PC-3 (cell line): ENCODE results near the gene GPBAR1. TPM values are rescaled to one million over a fixed set of nuclear protein-coding genes. Genes with fewer than 3 reads are reported as not detected.

Source experiments
- ATAC-seq: fragments of 200-7000 bp; cut with Tn5 transposase; 2 replicates; pipeline ENCODE4 v1.9.1; 2020; ENCODE audit warnings: mild to moderate bottlenecking, moderate library complexity
- BruUV-seq: library from RNA; stranded (reverse); fragments of 400-500 nt; replicated peaks from 2 replicates; lab custom pipeline; 2021; lab: Mats Ljungman, UMichigan
- CTCF ChIA-PET: fragments of 300-600 bp; sonication (Branson Sonifier 250); formaldehyde crosslinking; loops from one replicate; lab custom pipeline; 2022; ENCODE audit warnings: antibody characterized with exemption; lab: Charles Lee
- POLR2A ChIA-PET: fragments of 300-600 bp; sonication (Branson Sonifier 250); formaldehyde crosslinking; loops from one replicate; lab custom pipeline; 2022; ENCODE audit warnings: antibody characterized with exemption; ENCODE audit not compliant: unreplicated experiment; lab: Charles Lee
- DNase-seq: peaks from one replicate; pipeline ENCODE4 v3.0.0-alpha.2; 2015
- H2AFZ ChIP-seq: fragments of 300-600 bp; sonication (generic); 2 replicates; pipeline ENCODE4 v1.6.0; 2016; ENCODE audit warnings: antibody characterized with exemption, low read length
- H3F3A ChIP-seq: fragments of 300-600 bp; sonication (generic); one replicate; pipeline ENCODE4 v1.6.0; 2017; ENCODE audit warnings: antibody characterized with exemption, low read length, control low read depth, mild to moderate bottlenecking; ENCODE audit not compliant: unreplicated experiment
- H3K27ac ChIP-seq: fragments of 300-600 bp; sonication (generic); 2 replicates; pipeline ENCODE4 v1.5.1; 2016; ENCODE audit warnings: mild to moderate bottlenecking, low read length
- H3K27me3 ChIP-seq: fragments of 300-600 bp; sonication (generic); 2 replicates; pipeline ENCODE4 v1.6.1; 2016; ENCODE audit warnings: low read length, mixed read lengths
- H3K36me3 ChIP-seq: fragments of 300-600 bp; sonication (generic); 2 replicates; pipeline ENCODE4 v1.6.1; 2016; ENCODE audit warnings: low read depth, mixed run types, low read length, mixed read lengths
- H3K4me1 ChIP-seq: fragments of 300-600 bp; sonication (generic); 2 replicates; pipeline ENCODE4 v1.5.1; 2016; ENCODE audit warnings: low read length; ENCODE audit not compliant: insufficient read depth
- H3K4me2 ChIP-seq: fragments of 300-600 bp; sonication (generic); 2 replicates; pipeline ENCODE4 v1.6.0; 2016; ENCODE audit warnings: low read length
- H3K4me3 ChIP-seq: fragments of 300-600 bp; sonication (generic); 2 replicates; pipeline ENCODE4 v1.5.1; 2016; ENCODE audit warnings: mild to moderate bottlenecking, low read length, mixed read lengths
- H3K79me2 ChIP-seq: fragments of 300-600 bp; sonication (generic); 2 replicates; pipeline ENCODE4 v1.6.1; 2017; ENCODE audit warnings: low read length, mixed read lengths
- H3K9ac ChIP-seq: fragments of 300-600 bp; sonication (generic); 2 replicates; pipeline ENCODE4 v1.6.0; 2016; ENCODE audit warnings: mild to moderate bottlenecking, low read length
- H3K9me2 ChIP-seq: fragments of 300-600 bp; sonication (generic); replicated peaks from 2 replicates; pipeline ENCODE4 v1.6.1; 2016; ENCODE audit warnings: mixed run types, low read length, mixed read lengths
- H3K9me3 ChIP-seq: fragments of 300-600 bp; sonication (generic); 2 replicates; pipeline ENCODE4 v1.6.1; 2016; ENCODE audit warnings: low read length, mixed read lengths
- H4K20me1 ChIP-seq: fragments of 300-600 bp; sonication (generic); 2 replicates; pipeline ENCODE4 v1.6.1; 2016; ENCODE audit warnings: low read length, mixed read lengths
- CTCF ChIP-seq: fragments of 300-600 bp; sonication (generic); conservative IDR thresholded peaks from 2 replicates; pipeline ENCODE4 v1.5.1; 2017; ENCODE audit warnings: antibody characterized with exemption, low read depth, mild to moderate bottlenecking, low read length
- EZH2 ChIP-seq: fragments of 300-600 bp; sonication (generic); IDR thresholded peaks from one replicate; pipeline ENCODE4 v1.6.1; 2017; ENCODE audit warnings: antibody characterized with exemption, mild to moderate bottlenecking, low read length; ENCODE audit not compliant: unreplicated experiment
- EZH2phosphoT487 ChIP-seq: fragments of 300-600 bp; sonication (generic); IDR thresholded peaks from 2 replicates; pipeline ENCODE4 v1.6.1; 2018; ENCODE audit warnings: mild to moderate bottlenecking, antibody characterized with exemption, low read length, borderline replicate concordance
- intact Hi-C: fragments of 100-400 bp; cut with micrococcal nuclease; formaldehyde crosslinking; loops from 2 replicates; pipeline ENCODE4 v1.9.0; 2023
- total RNA-seq: library from RNA; depleted of rRNA; stranded (reverse); fragments of >200 nt; gene quantifications from 2 replicates; pipeline ENCODE4 v1.2.3, GENCODE V29; 2014

The GPBAR1 gene
- total RNA-seq, 1 experiment from 2014 or later = 0.18 TPM

DNA sequence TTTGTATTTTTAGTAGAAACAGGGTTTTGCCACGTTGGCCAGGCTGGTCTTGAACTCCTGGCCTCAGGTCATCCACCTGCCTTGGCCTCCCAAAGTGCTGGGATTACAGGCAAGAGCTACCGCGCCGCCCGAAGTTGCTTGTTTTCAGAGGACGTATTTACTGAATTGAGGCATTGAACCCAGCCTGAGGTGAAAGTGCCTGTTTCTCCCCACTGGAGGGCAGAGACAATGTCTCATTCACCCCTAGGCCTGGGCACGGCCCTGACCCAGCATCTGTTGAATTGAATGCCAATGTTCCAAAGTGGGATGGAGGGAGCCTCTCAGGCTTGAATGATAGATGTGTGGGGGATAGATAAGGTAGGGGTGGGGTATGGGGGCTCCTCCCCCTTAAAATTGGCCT is 36.0 kb downstream of the GPBAR1 start:
- Histone ChIP-seq H3K9ac (no peak overlapping the region), H3K9me2 (no peaks in the 10 kb centered on the region), H3K4me2 (no peak overlapping the region), H3K36me3 (no peaks in the 10 kb centered on the region), H3F3A (no peaks in the 10 kb centered on the region), H3K4me1 (peaks cover 26% of the 10 kb centered on the region), H3K4me3 (no peak overlapping the region), H2AFZ (no peak overlapping the region), H3K9me3 (no peaks in the 10 kb centered on the region), H3K79me2 (peaks cover 4% of the 10 kb centered on the region), H3K27me3 (no peaks in the 10 kb centered on the region), H3K27ac (no peak overlapping the region), H4K20me1 (no peaks in the 10 kb centered on the region)
- intact Hi-C loops = no loop called here
- POLR2A ChIA-PET = no interaction called here
- CTCF ChIA-PET = no interaction called here
- BruUV-seq = no TSS peak
- no peak for DNase-seq
- no peak for TF ChIP-seq CTCF
- TF ChIP-seq EZH2 = no peak
- TF ChIP-seq EZH2phosphoT487 = no peak
- ATAC-seq = no peak

DNA sequence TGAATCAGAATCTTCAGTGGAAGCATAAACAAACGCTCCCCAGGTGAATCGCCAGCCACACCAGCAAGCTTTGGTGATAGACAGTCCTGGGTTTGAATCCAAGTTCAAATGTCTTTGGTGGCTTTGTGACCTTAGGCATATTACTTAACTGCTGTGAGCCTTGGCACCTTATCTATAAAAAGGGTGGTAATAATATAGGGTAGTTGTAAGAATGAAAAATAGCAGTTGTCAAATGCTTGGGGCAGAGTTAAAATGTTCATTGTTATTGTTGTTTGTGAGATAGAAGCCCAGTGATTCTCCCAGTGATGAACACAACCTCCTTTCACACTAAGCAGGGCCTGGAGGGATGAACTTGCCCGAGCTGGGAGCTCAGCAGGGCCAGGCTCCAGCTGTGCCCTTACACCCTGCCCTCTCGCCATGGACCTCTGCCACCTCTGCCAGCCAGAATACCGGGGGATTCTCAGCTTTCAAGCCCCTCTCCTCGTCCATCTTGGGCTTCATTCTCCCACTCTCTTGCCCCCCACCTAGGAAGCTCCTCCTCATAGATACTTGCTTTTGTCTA is 37.6 kb downstream of the GPBAR1 start:
- ATAC-seq = no peak
- no peak overlapping the region for H3K9ac ChIP-seq
- ChIA-PET CTCF (interaction anchor here (0.6 to 1.2 kb wide), 2 partner anchors 25 to 64 kb away, joined by 3 to 4 read pairs; no protein-coding TSS in a partner anchor), POLR2A (interaction anchor here (0.6 kb wide), 1 partner anchor 110 kb away, joined by 3 read pairs; no protein-coding TSS in a partner anchor)
- no peaks in the 10 kb centered on the region for H3K9me2 ChIP-seq
- H3K4me3 ChIP-seq = no peak overlapping the region
- H2AFZ ChIP-seq = 0 out of 2 replicates have a peak overlapping the region, but pooled peaks have one; percentile 25
- peaks cover 20% of the 10 kb centered on the region for H3K4me1 ChIP-seq
- H3K36me3 ChIP-seq = no peaks in the 10 kb centered on the region
- H3K4me2 ChIP-seq = no peak overlapping the region
- BruUV-seq = no TSS peak
- no peaks in the 10 kb centered on the region for H3F3A ChIP-seq
- H3K79me2 ChIP-seq = no peaks in the 10 kb centered on the region
- TF ChIP-seq CTCF (no peak), EZH2 (no peak), EZH2phosphoT487 (no peak)
- intact Hi-C loops = no loop called here
- H3K27ac ChIP-seq = no peak overlapping the region
- no peak for DNase-seq
- H4K20me1 ChIP-seq = no peaks in the 10 kb centered on the region
- no peaks in the 10 kb centered on the region for H3K9me3 ChIP-seq
- H3K27me3 ChIP-seq = no peaks in the 10 kb centered on the region

- Histone ChIP-seq H3K9ac (no peak overlapping the region), H3K27me3 (no peaks in the 10 kb centered on the region), H2AFZ (no peak overlapping the region), H3K4me3 (no peak overlapping the region), H3K9me3 (no peaks in the 10 kb centered on the region), H3K36me3 (no peaks in the 10 kb centered on the region), H3K27ac (no peak overlapping the region), H3F3A (no peaks in the 10 kb centered on the region), H3K4me2 (no peak overlapping the region), H3K79me2 (no peaks in the 10 kb centered on the region), H3K9me2 (no peaks in the 10 kb centered on the region), H3K4me1 (peaks cover 6% of the 10 kb centered on the region), H4K20me1 (no peaks in the 10 kb centered on the region)
- ChIA-PET POLR2A (no interaction called here), CTCF (no interaction called here)
- no peak for DNase-seq
- TF ChIP-seq CTCF = no peak
- no peak for TF ChIP-seq EZH2
- TF ChIP-seq EZH2phosphoT487 = no peak
- no peak for ATAC-seq
- intact Hi-C loops = loop anchor here (2.0 kb wide), 1 partner anchor 27 kb away; no protein-coding TSS in a partner anchor
- BruUV-seq = no TSS peak
These were observed 39.3 kb downstream of the GPBAR1 start for GRCh38 chr2:218300141-218300540.
